ENCODE data around the gene ARL8B. TPM values are rescaled to one million over a fixed set of nuclear protein-coding genes. Genes with fewer than 3 reads are reported as not detected.

ARL8B gene
- total RNA-seq, 1 experiment from 2014 or later = 29.0 TPM

GRCh38 chr3:5115506-5116162 is 6.5 kb upstream of the ARL8B start:
- no peak overlapping the region for H2BK5ac ChIP-seq (ENCODE audit: insufficient read length, low read length)
- H3K9ac ChIP-seq (ENCODE audit: extremely low read depth, insufficient read length, low read length) = no peak overlapping the region
- no peak overlapping the region for H3T11ph ChIP-seq (ENCODE audit: low read length)
- H3K27ac ChIP-seq (ENCODE audit: insufficient read length, low read depth, low read length) = no peak overlapping the region
- no peak overlapping the region for H3K14ac ChIP-seq (ENCODE audit: insufficient read depth, low read length)
- no peak overlapping the region for H2AFZ ChIP-seq (ENCODE audit: low read length)
- H3K56ac ChIP-seq (ENCODE audit: insufficient read length, low read depth, low read length) = no peak overlapping the region
- no peak overlapping the region for H2BK120ac ChIP-seq (ENCODE audit: low read depth, low read length, poor library complexity, severe bottlenecking)
- no peak overlapping the region for H3K4ac ChIP-seq (ENCODE audit: low read depth, low read length)
- H3K18ac ChIP-seq (ENCODE audit: insufficient read length, low read depth, low read length) = no peak overlapping the region
- H3K4me1 ChIP-seq (ENCODE audit: insufficient read depth, low read length) = no peaks in the 10 kb centered on the region
- no peaks in the 10 kb centered on the region for H3K36me3 Mint-ChIP-seq (ENCODE audit: insufficient read depth in 1 of 3, low read depth in 3 of 3)
- no peaks in the 10 kb centered on the region for H4K20me1 ChIP-seq (ENCODE audit: control insufficient read depth, insufficient read depth, insufficient read length)
- H3K4me3 Mint-ChIP-seq = no peak overlapping the region
- no peaks in the 10 kb centered on the region for H3K4me1 Mint-ChIP-seq
- H3K79me1 ChIP-seq (ENCODE audit: insufficient read depth, low read depth, low read length, poor library complexity, severe bottlenecking) = no peaks in the 10 kb centered on the region
- H3K23me2 ChIP-seq (ENCODE audit: insufficient read length, low read depth, low read length, poor library complexity, severe bottlenecking) = no peaks in the 10 kb centered on the region
- H4K5ac ChIP-seq (ENCODE audit: insufficient read length, low read depth, low read length) = no peak overlapping the region
- H3K9me3 ChIP-seq (ENCODE audit: control insufficient read depth, low read depth, low read length) = no peaks in the 10 kb centered on the region
- no peak for DNase-seq
- H3K4me2 ChIP-seq (ENCODE audit: insufficient read depth, insufficient read length, low read length) = no peak overlapping the region
- no peak overlapping the region for H2BK12ac ChIP-seq (ENCODE audit: insufficient read length, low read depth, low read length)
- H3K27ac Mint-ChIP-seq = no peak overlapping the region
- peaks cover 0 to 5% of the 10 kb centered on the region in 2 experiments; a peak in 1 of 5 replicates for H3K9me3 Mint-ChIP-seq
- no peak overlapping the region for H2BK15ac ChIP-seq (ENCODE audit: low read depth, low read length)
- no peak overlapping the region for H2BK20ac ChIP-seq (ENCODE audit: low read depth, low read length, poor library complexity, severe bottlenecking)
- no peaks in the 10 kb centered on the region for H3K27me3 Mint-ChIP-seq (ENCODE audit: low read depth)
- TF ChIP-seq CTCF (conservative IDR thresholded peaks at IDR 0.05) = no peak
- H4K91ac ChIP-seq (ENCODE audit: insufficient read length, low read depth, low read length) = no peak overlapping the region
- H3K23ac ChIP-seq (ENCODE audit: insufficient read length, low read depth, low read length) = no peak overlapping the region
- H2AK5ac ChIP-seq (ENCODE audit: insufficient read length, low read length) = no peak overlapping the region
- no peak overlapping the region for H4K8ac ChIP-seq (replicated peaks; ENCODE audit: insufficient read length, low read depth, low read length)
- H3K79me2 ChIP-seq (ENCODE audit: insufficient read depth, low read length) = no peaks in the 10 kb centered on the region
- H3K27me3 ChIP-seq (ENCODE audit: insufficient read depth, low read length) = no peaks in the 10 kb centered on the region
- WGBS (ENCODE audit: extremely low coverage, insufficient read length, low lambda C conversion rate) = no CpG with 5 or more reads among the region's 6 CpGs
